ENCODE results near the gene ECI1. TPM values are rescaled to one million over a fixed set of nuclear protein-coding genes. Genes with fewer than 3 reads are reported as not detected.

ECI1 gene
- total RNA-seq, 1 donor from 2014 or later = 50.4 TPM

GRCh38 chr16:2214719-2214968 is 36.7 kb downstream of the ECI1 start, which contains the start of gene PGP:
Gene PGP (minus strand): TSS chr16:2214840. CDS start chr16:2214777, 63 bp downstream.
- DNase-seq = no peak
- Histone ChIP-seq H3K27ac (peak within 1 kb of the TSS; percentile 96), H3K4me1 (peaks cover 24% of the 10 kb centered on the region), H3K4me3 (peak within 1 kb of the TSS; percentile 83), H3K9me3 (no peaks in the 10 kb centered on the region), H3K36me3 (peaks cover 10% of the 10 kb centered on the region), H3K27me3 (ENCODE audit: low read depth) (no peaks in the 10 kb centered on the region)
- intact Hi-C loops (cut with DNase I) = no loop called here
- peak; percentile 94 to 96 for ATAC-seq
- TF ChIP-seq, protein P1, sequence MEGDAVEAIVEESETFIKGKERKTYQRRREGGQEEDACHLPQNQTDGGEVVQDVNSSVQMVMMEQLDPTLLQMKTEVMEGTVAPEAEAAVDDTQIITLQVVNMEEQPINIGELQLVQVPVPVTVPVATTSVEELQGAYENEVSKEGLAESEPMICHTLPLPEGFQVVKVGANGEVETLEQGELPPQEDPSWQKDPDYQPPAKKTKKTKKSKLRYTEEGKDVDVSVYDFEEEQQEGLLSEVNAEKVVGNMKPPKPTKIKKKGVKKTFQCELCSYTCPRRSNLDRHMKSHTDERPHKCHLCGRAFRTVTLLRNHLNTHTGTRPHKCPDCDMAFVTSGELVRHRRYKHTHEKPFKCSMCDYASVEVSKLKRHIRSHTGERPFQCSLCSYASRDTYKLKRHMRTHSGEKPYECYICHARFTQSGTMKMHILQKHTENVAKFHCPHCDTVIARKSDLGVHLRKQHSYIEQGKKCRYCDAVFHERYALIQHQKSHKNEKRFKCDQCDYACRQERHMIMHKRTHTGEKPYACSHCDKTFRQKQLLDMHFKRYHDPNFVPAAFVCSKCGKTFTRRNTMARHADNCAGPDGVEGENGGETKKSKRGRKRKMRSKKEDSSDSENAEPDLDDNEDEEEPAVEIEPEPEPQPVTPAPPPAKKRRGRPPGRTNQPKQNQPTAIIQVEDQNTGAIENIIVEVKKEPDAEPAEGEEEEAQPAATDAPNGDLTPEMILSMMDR (IDR thresholded peaks at IDR 0.05) = no peak

- H3K4me1 ChIP-seq = peaks cover 24% of the 10 kb centered on the region
- H3K4me3 ChIP-seq = peak overlapping the region; percentile 83
- intact Hi-C loops (cut with DNase I) = no loop called here
- H3K36me3 ChIP-seq = peaks cover 16% of the 10 kb centered on the region
- H3K27me3 ChIP-seq (ENCODE audit: low read depth) = no peaks in the 10 kb centered on the region
- H3K27ac ChIP-seq = peak overlapping the region; percentile 91
- ATAC-seq (no peak), DNase-seq (no peak)
- TF ChIP-seq, protein P1 (IDR thresholded peaks at IDR 0.05) = no peak
- no peaks in the 10 kb centered on the region for H3K9me3 ChIP-seq
These were observed 37.3 kb downstream of the ECI1 start for GRCh38 chr16:2213817-2214718.

DNA sequence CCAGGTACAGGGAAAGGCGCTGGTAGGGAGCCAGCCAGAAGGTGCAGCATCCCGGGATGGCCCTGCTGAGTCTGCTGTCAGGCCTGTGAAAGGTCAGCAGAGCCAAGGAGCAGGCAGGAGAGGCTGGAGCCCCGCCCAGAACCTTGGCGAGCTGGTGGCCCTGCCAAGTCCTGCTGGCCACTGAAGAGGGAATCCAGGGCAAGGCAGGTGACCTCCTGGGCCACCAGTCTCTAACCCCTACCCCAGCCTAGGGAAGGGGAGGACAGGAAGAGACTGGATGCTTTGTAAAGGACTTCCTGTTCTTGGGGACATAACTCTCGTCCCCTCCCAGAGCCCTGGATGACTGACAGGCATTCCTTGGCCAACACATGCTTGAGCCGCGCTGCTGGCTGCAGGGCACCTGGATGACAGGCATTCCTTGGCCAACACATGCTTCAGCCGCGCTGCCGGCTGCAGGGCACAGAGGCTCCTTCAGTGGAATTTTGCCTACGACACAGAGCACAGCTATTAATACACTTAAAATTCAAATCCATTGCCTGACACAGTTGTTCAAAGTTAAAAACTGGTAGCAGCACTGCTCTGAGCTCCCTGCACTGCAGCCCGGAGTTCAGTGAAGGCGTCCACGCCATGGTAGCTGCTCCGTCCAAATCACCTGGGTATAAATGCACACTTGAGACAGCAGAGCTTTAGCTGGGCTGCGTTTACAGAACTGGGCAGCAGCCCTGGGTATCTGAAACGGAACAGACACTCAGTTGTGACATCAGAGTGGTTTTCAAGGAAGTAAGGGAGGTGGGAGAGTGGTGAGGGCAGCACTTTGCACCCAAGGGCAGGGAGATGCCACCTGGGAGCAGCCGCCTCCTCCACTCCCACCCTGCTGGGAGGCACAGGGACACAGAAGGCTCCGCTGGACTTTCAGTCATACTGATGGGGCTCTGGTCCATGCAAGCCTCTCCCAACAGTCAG is 38.7 kb downstream of the ECI1 start:
- Histone ChIP-seq H3K36me3 (peaks cover 30% of the 10 kb centered on the region), H3K27me3 (ENCODE audit: low read depth) (no peaks in the 10 kb centered on the region), H3K9me3 (no peaks in the 10 kb centered on the region), H3K4me3 (peak overlapping the region; percentile 83), H3K4me1 (peaks cover 24% of the 10 kb centered on the region), H3K27ac (peak overlapping the region; percentile 67)
- DNase-seq (peak; percentile 81), ATAC-seq (peak; percentile 5 to 24)
- TF ChIP-seq, protein P1 (IDR thresholded peaks at IDR 0.05) = no peak
- intact Hi-C loops (cut with DNase I) = no loop called here

GRCh38 chr16:2211923-2212347 is 39.5 kb downstream of the ECI1 start:
- Histone ChIP-seq H3K4me1 (peaks cover 28% of the 10 kb centered on the region), H3K27me3 (ENCODE audit: low read depth) (no peaks in the 10 kb centered on the region), H3K36me3 (peaks cover 37% of the 10 kb centered on the region), H3K27ac (peak overlapping the region; percentile 67), H3K9me3 (no peaks in the 10 kb centered on the region), H3K4me3 (no peak overlapping the region)
- TF ChIP-seq, protein P1 (IDR thresholded peaks at IDR 0.05) = no peak
- peak; percentile 45 for DNase-seq
- intact Hi-C loops (cut with DNase I) = no loop called here
- no peak for ATAC-seq
